NT2/D1 (cell line): ENCODE measurements around the gene ARID1A.

Experiments used
- DNase-seq: peaks from one replicate; pipeline ENCODE4 v3.0.0-alpha.2; 2011; ENCODE audit warnings: low read depth, low spot score
- H3K27me3 ChIP-seq: 2 replicates; pipeline ENCODE4 v1.6.0; 2011; ENCODE audit warnings: mild to moderate bottlenecking; ENCODE audit not compliant: insufficient read length, insufficient read depth
- H3K36me3 ChIP-seq: 2 replicates; pipeline ENCODE4 v1.6.1; 2011; ENCODE audit warnings: mild to moderate bottlenecking, low read length, mixed read lengths; ENCODE audit not compliant: insufficient read depth, insufficient read length
- H3K4me1 ChIP-seq: 2 replicates; pipeline ENCODE4 v1.5.1; 2011; ENCODE audit not compliant: insufficient read depth, insufficient read length
- H3K4me3 ChIP-seq: 2 replicates; pipeline ENCODE4 v1.5.1; 2011; ENCODE audit warnings: low read depth; ENCODE audit not compliant: insufficient read length
- H3K9ac ChIP-seq: 2 replicates; pipeline ENCODE4 v1.6.0; 2011; ENCODE audit warnings: low read depth; ENCODE audit not compliant: insufficient read length
- H3K9me3 ChIP-seq: 2 replicates; pipeline ENCODE4 v1.5.1; 2011; ENCODE audit warnings: mild to moderate bottlenecking, low read length; ENCODE audit not compliant: insufficient read depth
- SUZ12 ChIP-seq: IDR thresholded peaks from 2 replicates; pipeline ENCODE4 v1.6.1; 2011; ENCODE audit not compliant: insufficient read length, insufficient read depth; ENCODE audit errors: extremely low read depth
- YY1 ChIP-seq: IDR thresholded peaks from 2 replicates; pipeline ENCODE4 v1.6.1; 2011; ENCODE audit not compliant: insufficient read length, insufficient read depth
- ZNF274 ChIP-seq: IDR thresholded peaks from 2 replicates; pipeline ENCODE4 v1.6.1; 2011; ENCODE audit warnings: mild to moderate bottlenecking, low read depth, low read length

ARID1A gene

GRCh38 chr1:26752519-26752918, 56.7 kb downstream of the ARID1A start:
- H3K4me1 ChIP-seq: peaks cover 10% of the 10 kb centered on the region
- peaks cover 81% of the 10 kb centered on the region for H3K36me3 ChIP-seq
- H3K9ac ChIP-seq: no peak overlapping the region
- H3K4me3 ChIP-seq: no peak overlapping the region
- no peaks in the 10 kb centered on the region for H3K9me3 ChIP-seq
- no peaks in the 10 kb centered on the region for H3K27me3 ChIP-seq
- TF ChIP-seq SUZ12: no peak
- TF ChIP-seq YY1: no peak
- no peak for TF ChIP-seq ZNF274
- DNase-seq: no peak

- TF ChIP-seq SUZ12: no peak
- no peak for TF ChIP-seq YY1
- TF ChIP-seq ZNF274: no peak
- Histone ChIP-seq H3K4me3 (no peak overlapping the region), H3K9me3 (no peaks in the 10 kb centered on the region), H3K4me1 (peaks cover 6% of the 10 kb centered on the region), H3K36me3 (peaks cover 89% of the 10 kb centered on the region), H3K9ac (no peak overlapping the region), H3K27me3 (no peaks in the 10 kb centered on the region)
- no peak for DNase-seq
Observed at GRCh38 chr1:26754086-26754874, 58.5 kb downstream of the ARID1A start.

- no peak overlapping the region for H3K4me3 ChIP-seq
- H3K27me3 ChIP-seq: no peaks in the 10 kb centered on the region
- H3K36me3 ChIP-seq: peaks cover 87% of the 10 kb centered on the region
- H3K9ac ChIP-seq: no peak overlapping the region
- TF ChIP-seq YY1 (no peak), ZNF274 (no peak), SUZ12 (no peak)
- no peaks in the 10 kb centered on the region for H3K9me3 ChIP-seq
- no peaks in the 10 kb centered on the region for H3K4me1 ChIP-seq
- DNase-seq: no peak
Observed at GRCh38 chr1:26758358-26758757, 62.5 kb downstream of the ARID1A start.

DNA sequence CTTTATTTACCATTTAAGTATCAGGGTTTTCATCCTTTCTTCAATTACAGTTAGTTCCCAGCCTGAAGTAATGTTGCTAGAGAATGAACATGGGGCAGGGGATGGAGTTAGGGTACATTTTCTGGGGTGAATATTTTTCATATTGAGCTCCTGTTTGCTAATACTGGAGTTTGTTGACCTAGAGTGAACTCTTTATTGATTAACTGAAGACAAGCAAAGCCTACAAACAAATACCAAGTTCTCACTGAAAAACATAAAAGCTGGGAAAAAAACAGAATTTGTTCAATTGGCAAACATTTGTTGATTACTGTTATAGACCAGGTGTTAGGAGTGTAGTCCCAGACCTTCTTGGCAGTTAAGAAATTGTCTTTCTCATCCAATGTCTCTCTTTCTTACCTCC, 63.7 kb downstream of the ARID1A start:
- no peaks in the 10 kb centered on the region for H3K9me3 ChIP-seq
- no peak overlapping the region for H3K9ac ChIP-seq
- peaks cover 88% of the 10 kb centered on the region for H3K36me3 ChIP-seq
- H3K4me1 ChIP-seq: no peaks in the 10 kb centered on the region
- H3K4me3 ChIP-seq: no peak overlapping the region
- H3K27me3 ChIP-seq: no peaks in the 10 kb centered on the region
- DNase-seq: no peak
- TF ChIP-seq YY1 (no peak), ZNF274 (no peak), SUZ12 (no peak)

GRCh38 chr1:26761217-26761616, 65.4 kb downstream of the ARID1A start:
- Histone ChIP-seq H3K36me3 (peaks cover 87% of the 10 kb centered on the region), H3K4me3 (no peak overlapping the region), H3K4me1 (no peaks in the 10 kb centered on the region), H3K27me3 (no peaks in the 10 kb centered on the region), H3K9me3 (no peaks in the 10 kb centered on the region), H3K9ac (no peak overlapping the region)
- no peak for DNase-seq
- no peak for TF ChIP-seq SUZ12
- TF ChIP-seq YY1: no peak
- no peak for TF ChIP-seq ZNF274

DNA sequence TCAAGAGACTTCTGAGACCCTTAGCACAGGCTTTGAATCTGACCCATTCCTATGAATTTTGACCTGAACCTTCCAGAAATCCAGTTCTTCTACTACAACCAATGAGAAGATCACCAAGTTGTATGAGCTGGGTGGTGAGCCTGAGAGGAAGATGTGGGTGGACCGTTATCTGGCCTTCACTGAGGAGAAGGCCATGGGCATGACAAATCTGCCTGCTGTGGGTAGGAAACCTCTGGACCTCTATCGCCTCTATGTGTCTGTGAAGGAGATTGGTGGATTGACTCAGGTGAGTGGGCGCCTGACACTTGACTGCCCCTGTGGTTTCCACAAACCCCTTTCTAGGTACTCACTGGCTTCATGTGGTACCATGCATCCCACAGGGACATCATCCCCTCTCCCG, 71.9 kb downstream of the ARID1A start:
- no peak for DNase-seq
- H3K9me3 ChIP-seq: no peaks in the 10 kb centered on the region
- peaks cover 93% of the 10 kb centered on the region for H3K36me3 ChIP-seq
- H3K4me3 ChIP-seq: no peak overlapping the region
- H3K4me1 ChIP-seq: peaks cover 7% of the 10 kb centered on the region
- H3K27me3 ChIP-seq: no peaks in the 10 kb centered on the region
- TF ChIP-seq ZNF274 (no peak), SUZ12 (no peak), YY1 (no peak)
- no peak overlapping the region for H3K9ac ChIP-seq

GRCh38 chr1:26768755-26769154, 72.9 kb downstream of the ARID1A start:
- no peak overlapping the region for H3K4me3 ChIP-seq
- no peak overlapping the region for H3K9ac ChIP-seq
- no peak for DNase-seq
- TF ChIP-seq YY1 (no peak), ZNF274 (no peak), SUZ12 (no peak)
- H3K9me3 ChIP-seq: no peaks in the 10 kb centered on the region
- H3K36me3 ChIP-seq: peaks cover 93% of the 10 kb centered on the region
- peaks cover 7% of the 10 kb centered on the region for H3K4me1 ChIP-seq
- H3K27me3 ChIP-seq: no peaks in the 10 kb centered on the region
